ENCODE measurements around the gene PRKCB. TPM values are rescaled to one million over a fixed set of nuclear protein-coding genes. Genes with fewer than 3 reads are reported as not detected.
"Not testable (repeated sequence)": the region's sequence is repeated elsewhere in the genome, so short reads cannot be mapped to it uniquely, and the experiment has no call there.

Gene PRKCB
- total and polyA plus RNA-seq, 4 donors = 1.6 to 9.4 (median 4.0) TPM

DNA sequence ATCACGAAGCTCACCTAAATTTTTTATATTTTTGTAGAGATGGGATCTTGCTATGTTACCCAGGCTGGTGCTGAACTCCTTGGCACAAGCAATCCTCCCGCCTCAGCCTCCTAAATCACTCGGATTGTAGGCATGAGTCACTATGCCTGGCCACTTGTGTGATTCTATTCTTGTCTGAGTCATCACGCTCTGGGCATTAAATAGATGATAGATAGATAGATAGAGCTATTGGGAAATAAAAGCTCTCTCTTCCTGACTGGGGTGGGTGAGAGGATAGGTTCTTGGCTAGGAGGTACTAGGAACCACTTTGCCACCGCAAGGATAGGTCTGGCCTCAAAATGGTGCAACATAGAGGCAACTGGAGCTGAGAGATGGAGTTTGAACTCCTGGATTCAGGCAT, 399.0 kb downstream of the PRKCB start:
- TF ChIP-seq SP1 (IDR thresholded peaks at IDR 0.05) (no peak), ZBTB33 (IDR thresholded peaks at IDR 0.05) (no peak), FOXA1 (IDR thresholded peaks at IDR 0.05) (no peak), RXRA (IDR thresholded peaks at IDR 0.05) (no peak), MAX (IDR thresholded peaks at IDR 0.05) (no peak), FOXA2 (IDR thresholded peaks at IDR 0.05) (no peak), JUND (IDR thresholded peaks at IDR 0.05) (no peak), TAF1 (conservative IDR thresholded peaks at IDR 0.05) (no peak), HNF4G (IDR thresholded peaks at IDR 0.05) (no peak), GABPA (IDR thresholded peaks at IDR 0.05 in 1 of 2, conservative IDR thresholded peaks at IDR 0.05 in 1 of 2) (no peak), RAD21 (IDR thresholded peaks at IDR 0.05) (no peak)
- TF ChIP-seq, protein P1, sequence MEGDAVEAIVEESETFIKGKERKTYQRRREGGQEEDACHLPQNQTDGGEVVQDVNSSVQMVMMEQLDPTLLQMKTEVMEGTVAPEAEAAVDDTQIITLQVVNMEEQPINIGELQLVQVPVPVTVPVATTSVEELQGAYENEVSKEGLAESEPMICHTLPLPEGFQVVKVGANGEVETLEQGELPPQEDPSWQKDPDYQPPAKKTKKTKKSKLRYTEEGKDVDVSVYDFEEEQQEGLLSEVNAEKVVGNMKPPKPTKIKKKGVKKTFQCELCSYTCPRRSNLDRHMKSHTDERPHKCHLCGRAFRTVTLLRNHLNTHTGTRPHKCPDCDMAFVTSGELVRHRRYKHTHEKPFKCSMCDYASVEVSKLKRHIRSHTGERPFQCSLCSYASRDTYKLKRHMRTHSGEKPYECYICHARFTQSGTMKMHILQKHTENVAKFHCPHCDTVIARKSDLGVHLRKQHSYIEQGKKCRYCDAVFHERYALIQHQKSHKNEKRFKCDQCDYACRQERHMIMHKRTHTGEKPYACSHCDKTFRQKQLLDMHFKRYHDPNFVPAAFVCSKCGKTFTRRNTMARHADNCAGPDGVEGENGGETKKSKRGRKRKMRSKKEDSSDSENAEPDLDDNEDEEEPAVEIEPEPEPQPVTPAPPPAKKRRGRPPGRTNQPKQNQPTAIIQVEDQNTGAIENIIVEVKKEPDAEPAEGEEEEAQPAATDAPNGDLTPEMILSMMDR (IDR thresholded peaks at IDR 0.05; ENCODE audit: low read depth, low read length, missing input control) = no peak
- WGBS = 63% methylated on average over 5 of the region's 5 CpGs

GRCh38 chr16:24235806-24236205, 400.0 kb downstream of the PRKCB start:
- H3K4me1 ChIP-seq (ENCODE audit: control insufficient read depth in 4 of 4, insufficient read depth in 4 of 4, low read length in 3 of 4) = no peaks in the 10 kb centered on the region
- H3K9me3 ChIP-seq (ENCODE audit: control insufficient read depth in 4 of 4, low read length in 3 of 4) = peaks cover 0 to 12% (median 6%) of the 10 kb centered on the region in 4 donors
- no peak overlapping the region for H3K9ac ChIP-seq (ENCODE audit: low read depth in 1 of 2, low read length in 2 of 2)
- TF ChIP-seq FOXA2 (IDR thresholded peaks at IDR 0.05) (no peak), YY1 (IDR thresholded peaks at IDR 0.05) (no peak), NR2F2 (IDR thresholded peaks at IDR 0.05) (no peak), TAF1 (conservative IDR thresholded peaks at IDR 0.05) (no peak), HNF4G (IDR thresholded peaks at IDR 0.05) (no peak), JUND (IDR thresholded peaks at IDR 0.05) (no peak), HNF4A (conservative IDR thresholded peaks at IDR 0.05) (no peak), FOXA1 (IDR thresholded peaks at IDR 0.05) (no peak)
- WGBS = 55% methylated on average over 2 of the region's 2 CpGs
- H3K27me3 ChIP-seq (ENCODE audit: control insufficient read depth in 4 of 4, insufficient read depth in 4 of 4, low read length in 3 of 4) = no peaks in the 10 kb centered on the region
- no peak for DNase-seq (ENCODE audit: low spot score)
- H3K27ac ChIP-seq (ENCODE audit: low read depth in 1 of 2, low read length in 2 of 2) = no peak overlapping the region
- no peak overlapping the region for H3K4me3 ChIP-seq (ENCODE audit: low read depth in 1 of 3, low read length in 3 of 3)
- no peaks in the 10 kb centered on the region for H3K36me3 ChIP-seq (ENCODE audit: control insufficient read depth in 4 of 4, insufficient read depth in 3 of 4, low read depth in 1 of 4, low read length in 3 of 4)

More for the DNA sequence above, 399.0 kb downstream of the PRKCB start:
- H3K9ac ChIP-seq (ENCODE audit: low read depth in 1 of 2, low read length in 2 of 2) = no peak overlapping the region
- H3K27me3 ChIP-seq (ENCODE audit: control insufficient read depth in 4 of 4, insufficient read depth in 4 of 4, low read length in 3 of 4) = no peaks in the 10 kb centered on the region
- no peak overlapping the region for H3K4me3 ChIP-seq (ENCODE audit: low read depth in 1 of 3, low read length in 3 of 3)
- peaks cover 0 to 12% (median 6%) of the 10 kb centered on the region in 4 donors for H3K9me3 ChIP-seq (ENCODE audit: control insufficient read depth in 4 of 4, low read length in 3 of 4)
- no peaks in the 10 kb centered on the region for H3K36me3 ChIP-seq (ENCODE audit: control insufficient read depth in 4 of 4, insufficient read depth in 3 of 4, low read depth in 1 of 4, low read length in 3 of 4)
- no peak for DNase-seq (ENCODE audit: low spot score)
- no peak overlapping the region for H3K27ac ChIP-seq (ENCODE audit: low read depth in 1 of 2, low read length in 2 of 2)
- no peaks in the 10 kb centered on the region for H3K4me1 ChIP-seq (ENCODE audit: control insufficient read depth in 4 of 4, insufficient read depth in 4 of 4, low read length in 3 of 4)

- WGBS = 56% methylated on average over 2 of the region's 2 CpGs
- peaks cover 0 to 12% (median 6%) of the 10 kb centered on the region in 4 donors for H3K9me3 ChIP-seq (ENCODE audit: control insufficient read depth in 4 of 4, low read length in 3 of 4)
- not testable (repeated sequence) for DNase-seq (ENCODE audit: low spot score)
Observed at GRCh38 chr16:24238846-24239245, 403.1 kb downstream of the PRKCB start.

More at GRCh38 chr16:24238846-24239245, 403.1 kb downstream of the PRKCB start:
- H3K4me1 ChIP-seq (ENCODE audit: control insufficient read depth in 4 of 4, insufficient read depth in 4 of 4, low read length in 3 of 4); H3K36me3 ChIP-seq (ENCODE audit: control insufficient read depth in 4 of 4, insufficient read depth in 3 of 4, low read depth in 1 of 4, low read length in 3 of 4); H3K27me3 ChIP-seq (ENCODE audit: control insufficient read depth in 4 of 4, insufficient read depth in 4 of 4, low read length in 3 of 4); H3K4me3 ChIP-seq (ENCODE audit: low read depth in 1 of 3, low read length in 3 of 3); H3K9ac ChIP-seq (ENCODE audit: low read depth in 1 of 2, low read length in 2 of 2); H3K27ac ChIP-seq (ENCODE audit: low read depth in 1 of 2, low read length in 2 of 2): not testable (repeated sequence)
